K562 (cell line): Measurements from ENCODE around the gene TFCP2L1. TPM values are rescaled to one million over a fixed set of nuclear protein-coding genes. Genes with fewer than 3 reads are reported as not detected.

Source experiments
- ATAC-seq: fragments of 200-7000 bp; cut with Tn5 transposase; 3 replicates; pipeline ENCODE4 v1.9.1; 2020; ENCODE audit warnings: moderate library complexity
- BruUV-seq: library from RNA; stranded (reverse); fragments of 400-500 nt; replicated peaks from 2 replicates; lab custom pipeline; 2021; lab: Mats Ljungman, UMichigan
- CTCF ChIA-PET: fragments of 300-600 bp; formaldehyde crosslinking; extraction: SDS; loops from one replicate; lab custom pipeline; 2021; ENCODE audit warnings: low intra/inter-chr PET ratio; lab: Yijun Ruan, JAX
- POLR2A ChIA-PET: fragments of 300-600, 350-650 bp; sonication (Branson Sonifier 250); formaldehyde crosslinking; extraction: SDS; loops from one replicate; lab custom pipeline; 2021; ENCODE audit warnings: antibody characterized with exemption, inconsistent platforms; lab: Yijun Ruan, JAX
- DNase-seq, 4 experiments: peaks; one replicate each; pipeline versions ENCODE4 v3.0.0 to v3.0.0-alpha.2; 2011 to 2018; ENCODE audit warnings: low spot score in 3 of 4, mixed read lengths in 3 of 4; ENCODE audit errors: extremely low read depth in 1 of 4
- FAIRE-seq: peaks from 2 replicates; lab custom pipeline; 2011; peaks lifted over from hg19 to GRCh38; lab: Jason Lieb, UNC
- H2AFZ ChIP-seq: 2 replicates; pipeline ENCODE4 v1.6.0; 2011; ENCODE audit warnings: low read depth, low read length, control low read depth, inconsistent platforms
- H3K27ac ChIP-seq: fragments of 200-600 bp; 3 replicates; pipeline ENCODE4 v1.8.0; 2011; ENCODE audit warnings: low read depth, mild to moderate bottlenecking, control low read depth, inconsistent platforms, low read length, moderate library complexity, mixed read lengths; ENCODE audit errors: extremely low read depth
- H3K27me3 ChIP-seq, 2 experiments: fragments of 300-600 bp in 1 of 2; 2 replicates in 1 of 2; 3 replicates in 1 of 2; pipeline versions ENCODE4 v1.6.0 to v1.8.0; 2011; ENCODE audit warnings: inconsistent platforms in 2 of 2, low read length in 2 of 2, mild to moderate bottlenecking in 1 of 2, mixed read lengths in 1 of 2, moderate library complexity in 1 of 2; ENCODE audit not compliant: control insufficient read depth in 2 of 2, insufficient read depth in 2 of 2
- H3K36me3 ChIP-seq: fragments of 300-600 bp; 3 replicates; pipeline ENCODE4 v1.8.0; 2011; ENCODE audit warnings: mild to moderate bottlenecking, low read length, inconsistent platforms; ENCODE audit not compliant: control insufficient read depth, insufficient read depth
- H3K4me1 ChIP-seq, 2 experiments: fragments of 200-600 bp in 1 of 2; replicated peaks in 1 of 2; 2 replicates in 1 of 2; 3 replicates in 1 of 2; pipeline versions ENCODE4 v1.5.1 to v1.8.0; 2011; ENCODE audit warnings: inconsistent platforms in 2 of 2, low read length in 2 of 2, mild to moderate bottlenecking in 1 of 2, mixed read lengths in 1 of 2, moderate library complexity in 1 of 2; ENCODE audit not compliant: control insufficient read depth in 2 of 2, insufficient read depth in 2 of 2
- H3K4me2 ChIP-seq: 2 replicates; pipeline ENCODE4 v1.6.1; 2011; ENCODE audit warnings: low read length, control low read depth, inconsistent platforms, mixed read lengths; ENCODE audit not compliant: insufficient read depth
- H3K4me3 ChIP-seq: fragments of 200-600 bp; sonication (generic), shearing (Covaris generic); 2 replicates; pipeline ENCODE4 v1.5.1; 2016; ENCODE audit warnings: control low read depth, inconsistent platforms
- H3K79me2 ChIP-seq: fragments of 200-600 bp; 3 replicates; pipeline ENCODE4 v1.8.0; 2011; ENCODE audit warnings: low read length, inconsistent platforms; ENCODE audit not compliant: control insufficient read depth, insufficient read depth
- H3K9ac ChIP-seq, 2 experiments: 2 replicates each; pipeline versions ENCODE4 v1.6.0 to v1.6.1; 2011; ENCODE audit warnings: low read depth in 2 of 2, low read length in 2 of 2, control low read depth in 1 of 2, inconsistent platforms in 1 of 2, mild to moderate bottlenecking in 1 of 2, mixed read lengths in 1 of 2; ENCODE audit not compliant: insufficient read depth in 1 of 2
- H3K9me1 ChIP-seq: one replicate; pipeline ENCODE4 v1.6.0; 2011; ENCODE audit warnings: inconsistent platforms, mild to moderate bottlenecking, low read length, moderate library complexity; ENCODE audit not compliant: control insufficient read depth, insufficient read depth
- H3K9me3 ChIP-seq: replicated peaks from 2 replicates; pipeline ENCODE4 v1.5.1; 2011; ENCODE audit warnings: low read depth, low read length, inconsistent platforms; ENCODE audit not compliant: control insufficient read depth, insufficient read depth
- H4K20me1 ChIP-seq: replicated peaks from 2 replicates; pipeline ENCODE4 v1.6.1; 2011; ENCODE audit warnings: low read length, inconsistent platforms, mixed read lengths; ENCODE audit not compliant: control insufficient read depth, insufficient read depth
- CREB3 ChIP-seq: fragments of 450-650 bp; conservative IDR thresholded peaks from 2 replicates; pipeline ENCODE4 v1.6.1; 2016; ENCODE audit warnings: missing genetic modification characterization, low read depth, mild to moderate bottlenecking, missing compliant biosample characterization, moderate library complexity
- E2F3 ChIP-seq: fragments of 250-450 bp; sonication (Bioruptor Pico); IDR thresholded peaks from 2 replicates; pipeline ENCODE4 v1.4.0; 2020; ENCODE audit warnings: mild to moderate bottlenecking
- KDM2B ChIP-seq: fragments of 250-450 bp; sonication (Bioruptor Pico); IDR thresholded peaks from 2 replicates; pipeline ENCODE4 v1.8.0; 2021; ENCODE audit warnings: mild to moderate bottlenecking, moderate library complexity
- MED1 ChIP-seq: sonication (generic); formaldehyde crosslinking; IDR thresholded peaks from 2 replicates; pipeline ENCODE4 v1.8.1; 2023; ENCODE audit warnings: missing genetic modification reagents, borderline replicate concordance
- RFX1 ChIP-seq: fragments of 450-650 bp; IDR thresholded peaks from 2 replicates; pipeline ENCODE4 v1.6.1; 2016; ENCODE audit warnings: mild to moderate bottlenecking, moderate library complexity
- SMARCB1 ChIP-seq: IDR thresholded peaks from 2 replicates; pipeline ENCODE4 v1.6.1; 2011; ENCODE audit warnings: improper control_type of control experiment, low read depth; ENCODE audit not compliant: insufficient read length
- ZBED1 ChIP-seq: IDR thresholded peaks from 2 replicates; pipeline ENCODE4 v1.6.1; 2014
- ZHX1 ChIP-seq: fragments of 150-350 bp; conservative IDR thresholded peaks from 2 replicates; pipeline ENCODE4 v1.6.1; 2014; ENCODE audit warnings: low read length
- WGBS: fragments of 100-300 bp; shearing (Covaris generic); methylation state at CpG from one replicate; pipeline ENCODE4 v1.1.6; 2016; ENCODE audit warnings: low coverage, mixed read lengths; ENCODE audit not compliant: insufficient coverage; ENCODE audit errors: missing lambda C conversion rate; 5-methylcytosine and 5-hydroxymethylcytosine counted together
- in situ Hi-C: fragments of 300-500 bp; cut with MboI; formaldehyde crosslinking; loops from 4 replicates; pipeline ENCODE4 v1.15.0; 2018; ENCODE audit warnings: inconsistent platforms, mixed read lengths
- intact Hi-C: fragments of 100-400 bp; cut with micrococcal nuclease; formaldehyde crosslinking; loops from 2 replicates; pipeline ENCODE4 v1.14.2; 2022
- polyA plus RNA-seq, 8 experiments: library from polyadenylated mRNA; depleted of rRNA in 4 of 8; stranded (reverse) in 5 of 8; unstranded in 3 of 8; fragments of >200 nt; fragmentation: Nextera tagmentation in 2 of 8; fragmentation: Illumina TruSeq in 1 of 8; extraction: Ambion mirVana in 2 of 8; extraction: Trizol in 1 of 8; gene quantifications; 2 replicates each; pipeline versions ENCODE4 v1.2.1 to v1.2.3, GENCODE V29; 2011 to 2014; ENCODE audit warnings: inconsistent platforms in 1 of 8, missing spikeins in 1 of 8
- total RNA-seq, 7 experiments: library from RNA; depleted of rRNA in 6 of 7; stranded (reverse); fragments of >200 nt in 6 of 7; fragmentation: Illumina TruSeq in 2 of 7; extraction: Trizol in 2 of 7; gene quantifications; 2 replicates each; pipeline versions ENCODE4 v1.2.1 to v1.2.3, GENCODE V29; 2011 to 2021; ENCODE audit warnings: low replicate concordance in 1 of 7

The TFCP2L1 gene
- total and polyA plus RNA-seq, 9 of the 15 experiments (the other 6 are each of a cell fraction or from before 2014, with no cell fraction given) = 0.08 to 1.00 (median 0.42) TPM

GRCh38 chr2:121170577-121170976 is 114.4 kb downstream of the TFCP2L1 start:
- ATAC-seq (no peak), FAIRE-seq (no peak), DNase-seq (no peak)
- no peaks in the 10 kb centered on the region for H3K9me1 ChIP-seq
- no peaks in the 10 kb centered on the region for H3K36me3 ChIP-seq
- no peak overlapping the region for H3K4me3 ChIP-seq
- H3K4me2 ChIP-seq = no peak overlapping the region
- no peak overlapping the region for H3K9ac ChIP-seq
- no peaks in the 10 kb centered on the region for H3K9me3 ChIP-seq
- ChIA-PET CTCF (no interaction called here), POLR2A (interaction anchor here (0.6 to 1.0 kb wide), 2 partner anchors 11 to 284 kb away, joined by 3 read pairs; no protein-coding TSS in a partner anchor)
- H3K4me1 ChIP-seq = no peaks in the 10 kb centered on the region
- peaks cover 25 to 37% of the 10 kb centered on the region in 2 experiments for H3K27me3 ChIP-seq
- H3K27ac ChIP-seq = no peak overlapping the region
- H2AFZ ChIP-seq = no peak overlapping the region
- TF ChIP-seq KDM2B = no peak
- TF ChIP-seq MED1 (CRISPR knock-in tag) = no peak
- TF ChIP-seq E2F3 (CRISPR knock-in tag) = no peak
- TF ChIP-seq ZHX1 = no peak
- no peak for TF ChIP-seq RFX1
- TF ChIP-seq CREB3 = no peak
- no peak for TF ChIP-seq ZBED1
- no peak for TF ChIP-seq SMARCB1
- no peaks in the 10 kb centered on the region; the same call in 1 of the 2 replicates for H4K20me1 ChIP-seq
- no peaks in the 10 kb centered on the region for H3K79me2 ChIP-seq
- 0% methylated on average over 1 of the region's 1 CpG for WGBS
- intact Hi-C loops (no loop called here), in situ Hi-C loops (no loop called here)
- no TSS peak for BruUV-seq
